GM12892 (cell line): ENCODE measurements around the gene SNAPC2.

ENCODE experiments used
- POLR2A ChIP-seq: IDR thresholded peaks from 2 replicates; pipeline ENCODE4 v1.6.1; 2011; ENCODE audit warnings: low read depth, low read length, control low read depth
- POLR2AphosphoS5 ChIP-seq: IDR thresholded peaks from 2 replicates; pipeline ENCODE4 v1.6.1; 2011; ENCODE audit warnings: low read depth, low read length, control low read depth
- TAF1 ChIP-seq: IDR thresholded peaks from 2 replicates; pipeline ENCODE4 v1.6.1; 2011; ENCODE audit warnings: low read depth, mild to moderate bottlenecking, control low read depth, low read length, borderline replicate concordance

- TF ChIP-seq TAF1: no peak
- no peak for TF ChIP-seq POLR2A
- TF ChIP-seq POLR2AphosphoS5: no peak
Observed at GRCh38 chr19:7940841-7941240, 20.7 kb downstream of the SNAPC2 start.
